DOHH2 (cell line): ENCODE results near the gene STYX.

Source experiments
- H3F3A ChIP-seq: fragments of 200-600 bp; sonication (generic), shearing (Covaris generic); 2 replicates; pipeline ENCODE4 v1.6.0; 2016; ENCODE audit warnings: antibody characterized with exemption, mild to moderate bottlenecking; ENCODE audit not compliant: control insufficient read depth, insufficient read depth
- H3K27ac ChIP-seq: fragments of 200-600 bp; sonication (generic); 2 replicates; pipeline ENCODE4 v1.5.1; 2014; ENCODE audit warnings: low read depth, mild to moderate bottlenecking, low read length, moderate library complexity
- H3K27me3 ChIP-seq: fragments of 200-600 bp; sonication (generic); 2 replicates; pipeline ENCODE4 v1.6.1; 2014; ENCODE audit warnings: mild to moderate bottlenecking, low read length, mixed read lengths; ENCODE audit not compliant: control insufficient read depth
- H3K36me3 ChIP-seq: fragments of 200-600 bp; sonication (generic); 2 replicates; pipeline ENCODE4 v1.6.1; 2014; ENCODE audit warnings: mild to moderate bottlenecking, low read length, moderate library complexity, mixed read lengths; ENCODE audit not compliant: control insufficient read depth
- H3K4me1 ChIP-seq: fragments of 200-600 bp; sonication (generic); 2 replicates; pipeline ENCODE4 v1.6.1; 2014; ENCODE audit warnings: mild to moderate bottlenecking, low read length, mixed read lengths; ENCODE audit not compliant: control insufficient read depth
- H3K4me2 ChIP-seq: fragments of 200-600 bp; sonication (generic); 2 replicates; pipeline ENCODE4 v1.6.0; 2014; ENCODE audit warnings: mild to moderate bottlenecking, low read length, moderate library complexity
- H3K4me3 ChIP-seq: fragments of 200-600 bp; sonication (generic); 2 replicates; pipeline ENCODE4 v1.5.1; 2014; ENCODE audit warnings: mild to moderate bottlenecking, low read length, mixed read lengths
- H3K79me2 ChIP-seq: fragments of 200-600 bp; sonication (generic); 2 replicates; pipeline ENCODE4 v1.6.1; 2014; ENCODE audit warnings: mild to moderate bottlenecking, low read length, mixed read lengths; ENCODE audit not compliant: control insufficient read depth
- H3K9me2 ChIP-seq: fragments of 200-600 bp; sonication (generic); replicated peaks from 2 replicates; pipeline ENCODE4 v1.6.1; 2014; ENCODE audit warnings: mild to moderate bottlenecking, low read length, mixed read lengths; ENCODE audit not compliant: control insufficient read depth
- H3K9me3 ChIP-seq: fragments of 200-600 bp; sonication (generic); 2 replicates; pipeline ENCODE4 v1.6.1; 2014; ENCODE audit warnings: antibody characterized with exemption, low read length, mixed read lengths; ENCODE audit not compliant: control insufficient read depth, insufficient read depth
- H4K20me1 ChIP-seq: fragments of 200-600 bp; sonication (generic); 2 replicates; pipeline ENCODE4 v1.6.0; 2014; ENCODE audit warnings: low read depth, mild to moderate bottlenecking, antibody characterized with exemption, low read length, moderate library complexity; ENCODE audit not compliant: control insufficient read depth, insufficient read depth
- EZH2phosphoT487 ChIP-seq: fragments of 200-600 bp; sonication (generic); IDR thresholded peaks from 2 replicates; pipeline ENCODE4 v1.6.1; 2017; ENCODE audit warnings: borderline replicate concordance, mild to moderate bottlenecking, antibody characterized with exemption, low read length, moderate library complexity, mixed read lengths
- TF ChIP-seq, protein P1 (sequence below): fragments of 200-600 bp; sonication (generic); IDR thresholded peaks from one replicate; pipeline ENCODE4 v1.5.1; 2014; ENCODE audit warnings: antibody characterized with exemption, mild to moderate bottlenecking, low read depth, low read length; ENCODE audit not compliant: poor library complexity, severe bottlenecking

Gene STYX

DNA sequence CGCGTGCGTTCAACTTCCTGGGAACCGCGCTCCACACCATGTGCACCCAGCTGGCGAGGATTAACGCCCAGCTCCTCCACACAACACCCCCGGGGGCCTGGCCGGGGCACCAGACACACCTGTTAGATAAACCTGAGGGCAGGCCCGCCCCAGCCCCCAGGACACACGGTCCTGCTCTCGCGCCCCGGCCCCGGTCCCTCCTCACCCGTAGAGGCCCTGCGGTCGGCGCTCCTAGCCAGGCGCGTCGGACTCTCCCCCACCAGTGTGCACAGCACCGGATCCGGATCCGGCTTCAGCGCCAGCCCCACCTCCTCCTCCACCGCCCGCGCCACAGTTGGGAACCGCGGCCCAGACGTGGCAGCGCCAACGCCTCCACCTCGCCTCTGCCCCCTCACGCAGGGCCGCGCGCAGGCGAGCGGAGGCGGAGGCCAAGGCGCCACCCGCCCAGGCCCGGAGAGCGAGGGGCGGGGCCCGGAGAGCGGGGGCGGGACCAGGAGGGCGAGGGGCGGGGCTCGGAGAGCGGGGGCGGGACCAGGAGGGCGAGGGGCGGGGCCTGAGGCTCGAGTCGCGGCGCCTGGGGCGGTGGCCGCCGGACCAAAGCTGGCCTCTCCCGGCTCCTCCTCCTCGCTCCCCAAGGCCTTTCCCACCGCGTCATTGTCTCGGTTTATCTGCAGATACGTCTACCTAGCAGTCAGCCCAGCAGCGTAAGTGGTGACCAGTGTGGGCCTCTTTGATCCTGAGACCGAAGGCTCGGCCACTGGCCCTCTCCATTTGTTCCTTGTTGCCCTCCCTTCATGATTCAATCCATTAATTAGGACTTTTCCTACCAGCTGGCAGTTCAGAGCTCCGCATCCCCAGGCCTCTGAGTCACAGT lies 61.5 kb downstream of the STYX start, which contains the start of gene GNPNAT1:
Gene GNPNAT1 (minus strand): TSS at position 385 of the 874 bp plus-strand sequence. CDS start 6,957 bp downstream, outside the sequence.
- TF ChIP-seq, protein P1, sequence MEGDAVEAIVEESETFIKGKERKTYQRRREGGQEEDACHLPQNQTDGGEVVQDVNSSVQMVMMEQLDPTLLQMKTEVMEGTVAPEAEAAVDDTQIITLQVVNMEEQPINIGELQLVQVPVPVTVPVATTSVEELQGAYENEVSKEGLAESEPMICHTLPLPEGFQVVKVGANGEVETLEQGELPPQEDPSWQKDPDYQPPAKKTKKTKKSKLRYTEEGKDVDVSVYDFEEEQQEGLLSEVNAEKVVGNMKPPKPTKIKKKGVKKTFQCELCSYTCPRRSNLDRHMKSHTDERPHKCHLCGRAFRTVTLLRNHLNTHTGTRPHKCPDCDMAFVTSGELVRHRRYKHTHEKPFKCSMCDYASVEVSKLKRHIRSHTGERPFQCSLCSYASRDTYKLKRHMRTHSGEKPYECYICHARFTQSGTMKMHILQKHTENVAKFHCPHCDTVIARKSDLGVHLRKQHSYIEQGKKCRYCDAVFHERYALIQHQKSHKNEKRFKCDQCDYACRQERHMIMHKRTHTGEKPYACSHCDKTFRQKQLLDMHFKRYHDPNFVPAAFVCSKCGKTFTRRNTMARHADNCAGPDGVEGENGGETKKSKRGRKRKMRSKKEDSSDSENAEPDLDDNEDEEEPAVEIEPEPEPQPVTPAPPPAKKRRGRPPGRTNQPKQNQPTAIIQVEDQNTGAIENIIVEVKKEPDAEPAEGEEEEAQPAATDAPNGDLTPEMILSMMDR: peak; percentile 13
- no peak for TF ChIP-seq EZH2phosphoT487
- no peaks in the 10 kb centered on the region; the same call in 1 of the 2 replicates for H3K36me3 ChIP-seq
- peaks cover 16% of the 10 kb centered on the region for H3K4me1 ChIP-seq
- H3K4me2 ChIP-seq: peak within 1 kb of the TSS; percentile 81
- no peaks in the 10 kb centered on the region for H3K9me3 ChIP-seq
- no peak within 1 kb of the TSS for H3K27ac ChIP-seq
- no peaks in the 10 kb centered on the region for H3K9me2 ChIP-seq
- H3K4me3 ChIP-seq: peak within 1 kb of the TSS; percentile 87
- no peaks in the 10 kb centered on the region for H3K27me3 ChIP-seq
- H3F3A ChIP-seq: peaks cover 7% of the 10 kb centered on the region; the same call in 1 of the 2 replicates
- peaks cover 34% of the 10 kb centered on the region for H3K79me2 ChIP-seq
- no peaks in the 10 kb centered on the region for H4K20me1 ChIP-seq

DNA sequence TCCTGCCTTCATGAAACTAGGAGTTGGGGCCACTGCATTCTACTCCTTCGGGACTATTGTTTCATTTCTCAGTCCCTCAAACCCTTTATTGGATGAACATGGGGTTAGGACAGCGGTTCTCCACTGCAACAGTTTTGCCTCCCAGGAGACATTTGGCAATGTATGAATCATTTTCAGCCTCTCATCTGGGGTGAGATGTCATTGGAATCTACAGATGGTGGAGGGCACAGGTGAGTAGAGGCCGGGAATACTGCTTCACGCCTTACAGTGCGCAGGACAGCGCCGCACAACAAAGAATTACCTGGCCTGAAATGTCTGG lies 62.1 kb downstream of the STYX start:
- H3K27ac ChIP-seq: no peak overlapping the region

DNA sequence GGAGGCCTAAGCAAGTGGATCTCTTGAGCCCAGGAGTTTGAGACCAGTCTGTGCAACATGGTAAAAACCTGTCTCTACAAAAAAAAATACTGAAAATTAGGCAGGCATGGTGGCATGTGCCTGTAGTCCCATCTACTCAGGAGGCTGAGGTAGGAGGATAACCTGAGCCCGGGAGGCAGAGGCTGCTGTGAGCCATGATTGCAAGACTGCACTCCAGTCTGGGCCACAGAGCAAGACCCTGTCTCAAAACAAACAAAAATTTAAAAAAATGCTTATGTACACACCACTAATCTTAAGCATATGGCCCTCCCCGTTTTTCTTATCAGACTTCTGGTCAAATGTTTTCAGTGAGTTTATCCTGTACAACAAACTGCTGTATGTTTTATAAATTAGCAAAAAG lies 63.1 kb downstream of the STYX start:
- H3K4me3 ChIP-seq: no peak overlapping the region
- no peaks in the 10 kb centered on the region for H3K27me3 ChIP-seq
- H3K36me3 ChIP-seq: no peaks in the 10 kb centered on the region; the same call in 1 of the 2 replicates
- H3K9me3 ChIP-seq: no peaks in the 10 kb centered on the region
- no peaks in the 10 kb centered on the region for H3K9me2 ChIP-seq
- no peak overlapping the region for H3K4me2 ChIP-seq
- H4K20me1 ChIP-seq: no peaks in the 10 kb centered on the region
- TF ChIP-seq EZH2phosphoT487: no peak
- TF ChIP-seq, protein P1: no peak
- peaks cover 16% of the 10 kb centered on the region for H3K4me1 ChIP-seq
- H3F3A ChIP-seq: peaks cover 4% of the 10 kb centered on the region; the same call in 1 of the 2 replicates
- H3K79me2 ChIP-seq: peaks cover 23% of the 10 kb centered on the region
- H3K27ac ChIP-seq: no peak overlapping the region

More for the DNA sequence above, 62.1 kb downstream of the STYX start:
- no peaks in the 10 kb centered on the region for H3K9me2 ChIP-seq
- H3K27me3 ChIP-seq: no peaks in the 10 kb centered on the region
- TF ChIP-seq EZH2phosphoT487: no peak
- TF ChIP-seq, protein P1: no peak
- H3K36me3 ChIP-seq: no peaks in the 10 kb centered on the region; the same call in 1 of the 2 replicates
- H3K9me3 ChIP-seq: no peaks in the 10 kb centered on the region
- peaks cover 7% of the 10 kb centered on the region; the same call in 1 of the 2 replicates for H3F3A ChIP-seq
- H4K20me1 ChIP-seq: no peaks in the 10 kb centered on the region
- peaks cover 31% of the 10 kb centered on the region for H3K79me2 ChIP-seq
- H3K4me1 ChIP-seq: peaks cover 16% of the 10 kb centered on the region
- H3K4me3 ChIP-seq: peak overlapping the region; percentile 87
- peak overlapping the region; percentile 39; the same call in 1 of the 2 replicates for H3K4me2 ChIP-seq
